HFFc6 (cell line): ENCODE measurements around the gene PACC1. TPM values are rescaled to one million over a fixed set of nuclear protein-coding genes. Genes with fewer than 3 reads are reported as not detected.
"Not testable (repeated sequence)": the region's sequence is repeated elsewhere in the genome, so short reads cannot be mapped to it uniquely, and the experiment has no call there.

Experiments
- DNase-seq: peaks from one replicate; pipeline ENCODE4 v3.0.0-alpha.2; 2018
- H3K27ac Mint-ChIP-seq: 2 replicates; pipeline ENCODE4 v1.8.0; 2020; ENCODE audit warnings: mild to moderate bottlenecking, mixed read lengths
- H3K27me3 Mint-ChIP-seq: 2 replicates; pipeline ENCODE4 v1.8.0; 2021; ENCODE audit warnings: mild to moderate bottlenecking, moderate library complexity, mixed read lengths; ENCODE audit not compliant: insufficient read depth
- H3K36me3 Mint-ChIP-seq: 2 replicates; pipeline ENCODE4 v1.8.0; 2021; ENCODE audit warnings: low read depth, mixed read lengths
- H3K4me1 Mint-ChIP-seq: 2 replicates; pipeline ENCODE4 v1.8.0; 2020; ENCODE audit warnings: low read depth, mixed read lengths
- H3K4me3 Mint-ChIP-seq: 2 replicates; pipeline ENCODE4 v1.8.0; 2020; ENCODE audit warnings: mild to moderate bottlenecking, moderate library complexity, mixed read lengths
- H3K9me3 Mint-ChIP-seq: 2 replicates; pipeline ENCODE4 v1.8.0; 2020; ENCODE audit warnings: mild to moderate bottlenecking, mixed read lengths
- CTCF ChIP-seq: fragments of 200-600 bp; sonication (generic); IDR thresholded peaks from 2 replicates; pipeline ENCODE4 v1.5.0; 2021; ENCODE audit warnings: antibody characterized with exemption, mild to moderate bottlenecking
- total RNA-seq, 6 experiments: library from RNA; stranded (reverse); fragmentation: NEBNext Ultra II Directional; extraction: Animal tissue kit (Norgen Biotek cat#: 25700); gene quantifications; 2 replicates in 1 of 6; 3 replicates in 5 of 6; pipeline ENCODE4 v1.2.3, GENCODE V29; 2021

The PACC1 gene
- total RNA-seq, 6 experiments from 2014 or later: 6.9 to 7.6 (median 7.4) TPM

- no peak for DNase-seq
- Mint-ChIP-seq H3K27ac (no peak overlapping the region), H3K36me3 (no peaks in the 10 kb centered on the region), H3K4me1 (peaks cover 6% of the 10 kb centered on the region), H3K9me3 (no peaks in the 10 kb centered on the region), H3K4me3 (no peak overlapping the region), H3K27me3 (no peaks in the 10 kb centered on the region)
- TF ChIP-seq CTCF: no peak
These were observed 91.6 kb downstream of the PACC1 start for GRCh38 chr1:212323066-212323465.

- not testable (repeated sequence) for H3K27ac Mint-ChIP-seq, H3K27me3 Mint-ChIP-seq, DNase-seq, H3K36me3 Mint-ChIP-seq, H3K9me3 Mint-ChIP-seq, H3K4me3 Mint-ChIP-seq
- peaks cover 22% of the 10 kb centered on the region for H3K4me1 Mint-ChIP-seq
These were observed 93.7 kb downstream of the PACC1 start for GRCh38 chr1:212321031-212321430.

- no peak for TF ChIP-seq CTCF
- Mint-ChIP-seq H3K9me3 (no peaks in the 10 kb centered on the region), H3K36me3 (no peaks in the 10 kb centered on the region), H3K4me1 (peaks cover 40% of the 10 kb centered on the region), H3K4me3 (no peak overlapping the region), H3K27ac (no peak overlapping the region), H3K27me3 (no peaks in the 10 kb centered on the region)
- DNase-seq: no peak
These were observed 96.8 kb downstream of the PACC1 start for GRCh38 chr1:212317916-212318315.

- H3K4me3 Mint-ChIP-seq: no peak overlapping the region
- no peaks in the 10 kb centered on the region for H3K9me3 Mint-ChIP-seq
- no peaks in the 10 kb centered on the region for H3K27me3 Mint-ChIP-seq
- peaks cover 53% of the 10 kb centered on the region for H3K4me1 Mint-ChIP-seq
- no peak overlapping the region for H3K27ac Mint-ChIP-seq
- TF ChIP-seq CTCF: peak; percentile 56
- peak; percentile 38 for DNase-seq
- no peaks in the 10 kb centered on the region for H3K36me3 Mint-ChIP-seq
These were observed 98.8 kb downstream of the PACC1 start for GRCh38 chr1:212315907-212316306.

- Mint-ChIP-seq H3K9me3 (no peaks in the 10 kb centered on the region), H3K4me1 (peaks cover 60% of the 10 kb centered on the region), H3K27me3 (no peaks in the 10 kb centered on the region), H3K36me3 (0 out of 2 replicates have a peak, but pooled peaks cover under 1% of the 10 kb centered on the region), H3K27ac (no peak overlapping the region), H3K4me3 (no peak overlapping the region)
- DNase-seq: no peak
- TF ChIP-seq CTCF: no peak
These were observed 99.5 kb downstream of the PACC1 start for GRCh38 chr1:212315184-212315583.

Other genes starting within 250 kb of the PACC1 start
- gene PPP2R5A, start 129.5 kb downstream of the PACC1 start, total RNA-seq: 10 to 100 TPM; 15.2 to 19.5 (median 17.8) TPM
- gene NENF, start 18.0 kb upstream of the PACC1 start, total RNA-seq: 10 to 100 TPM; 43.7 to 47.7 (median 46.3) TPM
- 1 to 10 TPM; 1.9 to 5.5 (median 4.8) TPM for gene ATF3, start 193.9 kb upstream of the PACC1 start, total RNA-seq